GM19099 (cell line): ENCODE results near the gene CCDC146.

Source experiments
- POLR2A ChIP-seq: IDR thresholded peaks from 3 replicates; pipeline ENCODE4 v1.6.1; 2011; ENCODE audit warnings: low read depth; ENCODE audit not compliant: insufficient read length; ENCODE audit errors: extremely low read depth

Gene CCDC146

DNA sequence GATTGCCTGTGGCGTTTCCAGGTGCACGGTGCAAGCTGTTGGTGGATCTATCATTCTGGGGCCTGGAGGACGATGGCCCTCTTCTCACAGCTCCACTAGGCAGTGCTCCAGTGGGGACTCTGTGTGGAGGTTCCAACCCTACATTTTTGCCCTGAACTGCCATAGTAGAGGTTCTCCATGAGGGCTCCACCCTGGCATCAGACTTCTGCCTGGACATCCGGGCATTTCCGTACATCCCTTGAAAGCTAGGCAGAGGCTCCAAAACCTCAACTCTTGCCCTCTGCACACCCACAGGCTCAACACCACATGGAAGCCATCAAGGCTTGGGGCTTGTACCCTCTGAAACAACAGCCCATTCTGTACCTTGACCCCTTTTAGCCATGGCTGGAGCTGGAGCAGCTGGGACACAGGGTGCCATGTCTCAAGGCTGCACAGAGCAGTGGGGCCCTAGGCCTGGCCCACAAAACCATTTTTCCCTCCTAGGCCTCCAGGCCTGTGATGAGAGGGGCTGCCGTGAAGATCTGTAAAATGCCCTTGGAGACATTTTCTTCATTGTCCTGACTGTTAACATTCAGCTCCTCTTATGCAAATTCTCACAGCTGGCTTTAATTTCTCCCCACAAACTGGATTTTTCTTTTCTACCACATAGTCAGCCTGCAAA is 87.2 kb downstream of the CCDC146 start:
- no peak for TF ChIP-seq POLR2A

DNA sequence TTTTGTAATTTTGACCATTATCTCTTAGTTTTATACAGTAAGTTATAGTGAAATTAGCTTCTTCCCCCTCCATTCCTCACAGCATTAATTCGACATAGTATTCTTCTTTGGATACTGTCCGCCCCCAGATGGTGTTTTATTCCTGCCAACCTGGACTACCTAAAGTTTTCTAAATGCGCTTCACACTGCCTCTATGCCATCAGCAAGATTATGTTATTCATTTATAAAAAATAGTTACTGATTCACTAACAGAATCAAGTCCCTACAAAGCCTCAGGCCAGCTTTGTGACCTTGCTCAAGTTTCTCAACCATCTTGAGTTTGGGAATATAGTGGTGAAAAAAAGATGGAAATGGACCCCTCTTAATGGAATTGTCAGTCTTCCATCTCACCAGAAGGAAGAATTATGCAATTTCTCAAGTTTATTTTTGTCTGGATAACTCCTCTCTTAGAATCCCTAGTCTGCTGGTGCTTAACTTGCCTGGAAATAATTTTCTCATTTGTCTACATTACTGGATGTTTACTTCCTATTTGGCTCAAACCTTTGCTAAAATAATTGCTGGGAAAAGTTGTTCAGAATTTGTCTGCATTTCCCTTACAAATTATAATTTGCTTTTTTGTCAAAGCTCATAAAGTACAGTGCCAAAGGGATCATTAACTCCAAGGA is 93.9 kb downstream of the CCDC146 start:
- TF ChIP-seq POLR2A: no peak

DNA sequence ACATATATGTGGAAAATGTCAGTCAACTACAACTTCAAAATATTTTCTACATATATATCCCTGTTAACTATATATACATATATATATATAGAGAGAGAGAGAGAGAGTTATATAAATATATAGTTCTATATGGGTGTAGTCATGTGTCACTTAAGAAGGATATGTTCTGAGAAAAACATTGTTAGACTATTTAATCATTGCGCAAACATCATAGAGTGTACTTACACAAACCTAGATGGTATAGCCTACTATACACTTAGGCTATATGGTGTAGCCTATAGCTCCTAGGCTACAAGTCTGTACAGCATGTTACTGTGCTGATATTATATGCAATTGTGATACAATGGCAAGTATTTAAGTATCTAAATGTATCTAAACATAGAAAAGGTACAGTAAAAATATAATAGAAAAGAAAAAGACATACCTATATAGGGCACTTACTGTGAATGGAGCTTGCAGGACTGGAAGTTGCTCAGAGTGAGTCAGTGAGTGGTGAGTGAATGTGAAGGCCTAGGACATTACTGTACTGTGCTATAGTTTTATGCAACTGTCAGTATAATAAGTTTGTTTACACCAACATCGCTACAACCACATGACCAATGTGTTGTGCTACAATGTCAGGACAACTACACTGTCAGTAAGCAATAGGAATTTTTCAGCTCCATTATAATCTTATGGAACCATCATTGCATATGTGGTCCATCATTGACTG is 95.2 kb downstream of the CCDC146 start:
- no peak for TF ChIP-seq POLR2A

DNA sequence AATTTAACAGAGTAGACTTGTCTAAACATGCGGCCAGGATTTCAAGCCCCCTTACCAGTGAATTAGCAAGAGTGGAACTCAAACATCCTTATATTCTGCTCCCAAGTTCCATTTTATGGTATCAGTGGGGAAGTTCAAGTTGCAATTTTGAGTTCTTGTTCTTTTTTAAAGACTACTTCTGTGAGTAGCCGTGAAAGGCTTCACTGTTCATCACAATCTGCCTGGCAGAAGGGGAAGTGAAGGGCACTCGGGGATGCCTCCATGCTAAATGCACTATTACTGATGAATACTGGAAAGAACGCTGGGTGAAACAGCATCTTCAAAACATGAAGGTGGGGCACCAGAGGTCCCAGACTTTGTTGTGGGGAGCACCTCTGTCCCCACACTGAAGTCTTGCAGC is 99.7 kb downstream of the CCDC146 start:
- no peak for TF ChIP-seq POLR2A

GRCh38 chr7:77222819-77223218 is 100.4 kb downstream of the CCDC146 start:
- TF ChIP-seq POLR2A: no peak

- no peak for TF ChIP-seq POLR2A
These were observed 100.8 kb downstream of the CCDC146 start for GRCh38 chr7:77223261-77223660.

- no peak for TF ChIP-seq POLR2A
These were observed 104.0 kb downstream of the CCDC146 start for GRCh38 chr7:77226357-77226839.

DNA sequence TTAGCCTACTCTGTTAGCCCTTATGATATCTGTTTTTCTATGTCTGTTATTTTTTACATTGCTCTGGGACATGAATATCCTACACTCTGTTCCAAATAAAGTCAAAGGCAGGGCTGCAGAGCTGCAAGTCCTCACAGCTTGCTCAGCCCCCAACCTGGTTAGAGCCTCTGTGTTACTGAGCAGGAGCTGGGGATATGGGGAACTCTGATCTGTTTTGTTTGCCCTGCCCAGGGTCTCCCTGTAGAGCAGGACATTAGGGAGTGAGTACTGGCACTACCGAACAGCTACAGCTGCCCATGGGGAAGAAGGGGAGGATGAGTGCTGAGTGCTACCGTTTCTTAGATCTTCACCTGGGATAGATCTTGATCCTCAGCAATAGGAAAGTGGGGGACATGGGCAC is 110.1 kb downstream of the CCDC146 start:
- TF ChIP-seq POLR2A: no peak

DNA sequence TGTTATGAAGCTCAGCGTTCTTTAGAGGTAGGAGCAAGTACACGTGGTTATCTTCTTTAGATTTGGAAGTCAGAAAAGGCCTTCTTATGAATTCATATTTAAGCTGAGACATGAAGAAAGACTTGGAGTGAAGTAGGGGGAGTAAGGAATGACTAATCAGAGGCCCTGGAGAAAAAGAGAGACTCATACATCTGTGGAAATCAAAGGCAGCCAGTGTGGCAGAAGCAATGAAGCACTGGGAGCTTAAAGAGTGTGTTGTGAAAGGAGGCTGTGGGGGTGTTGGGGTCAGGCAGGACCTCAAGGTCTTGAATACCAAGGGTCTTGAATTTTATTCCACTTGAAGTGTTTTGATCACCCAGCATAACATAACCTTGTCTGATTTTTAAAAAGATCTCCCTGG is 112.9 kb downstream of the CCDC146 start:
- TF ChIP-seq POLR2A: no peak

- TF ChIP-seq POLR2A: no peak
These were observed 116.3 kb downstream of the CCDC146 start for GRCh38 chr7:77238703-77239136.

DNA sequence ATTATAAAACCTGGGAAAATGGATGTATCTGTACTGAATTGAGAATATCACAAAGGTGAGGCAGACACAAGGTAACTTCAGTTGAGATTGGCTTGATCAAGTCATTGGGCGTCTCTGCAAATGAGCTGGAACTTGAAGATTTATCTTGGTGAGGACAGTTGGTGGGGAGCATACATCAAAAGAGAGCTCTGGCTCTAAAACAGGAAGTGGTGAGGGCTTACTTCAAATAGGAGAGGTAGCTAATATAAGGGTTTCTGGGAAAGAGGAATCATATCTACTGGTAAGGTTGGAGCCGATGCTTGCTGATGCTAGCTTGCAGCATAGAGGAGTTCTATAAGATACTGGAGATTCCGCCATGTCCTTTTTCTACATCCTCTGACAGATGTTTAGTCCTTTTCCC is 117.1 kb downstream of the CCDC146 start:
- TF ChIP-seq POLR2A: no peak

DNA sequence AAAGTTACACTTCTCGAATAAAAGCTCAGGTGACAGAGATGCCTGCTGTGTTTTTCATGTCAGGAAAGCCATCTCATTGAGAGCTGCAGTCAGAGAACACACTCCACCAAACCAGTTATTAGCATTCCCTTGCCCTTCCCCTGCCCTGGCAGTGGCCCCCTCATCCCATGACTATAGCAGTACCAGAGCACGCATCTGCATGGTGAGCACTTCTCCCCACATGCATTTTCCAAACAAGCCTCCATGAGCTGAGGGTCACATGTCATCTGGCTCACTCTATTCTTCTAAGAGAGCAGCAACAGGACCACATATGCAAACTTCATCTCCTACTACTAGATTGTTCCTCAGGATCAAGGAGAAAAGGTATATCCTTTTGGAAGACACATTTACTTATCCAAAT is 119.7 kb downstream of the CCDC146 start:
- TF ChIP-seq POLR2A: no peak

DNA sequence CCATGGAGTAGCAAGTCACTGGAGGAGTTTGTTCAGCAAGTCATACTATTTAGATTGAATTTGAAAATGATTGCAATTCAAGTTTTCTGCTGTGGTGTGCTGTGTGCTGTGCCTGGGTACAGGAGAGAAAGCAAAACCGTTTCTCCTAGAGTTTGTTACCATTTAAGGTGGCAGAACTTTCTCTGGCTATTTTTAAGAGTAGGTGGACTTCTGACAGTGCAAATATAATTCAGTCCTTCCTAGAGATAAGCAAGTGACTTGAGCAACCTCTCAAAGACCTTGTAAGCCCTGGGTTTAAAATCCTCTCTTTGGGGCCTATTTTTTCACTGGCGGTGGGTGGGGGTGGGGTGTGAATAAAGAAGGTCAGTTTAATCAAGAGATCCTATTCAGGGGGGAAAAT is 120.1 kb downstream of the CCDC146 start:
- TF ChIP-seq POLR2A: no peak

DNA sequence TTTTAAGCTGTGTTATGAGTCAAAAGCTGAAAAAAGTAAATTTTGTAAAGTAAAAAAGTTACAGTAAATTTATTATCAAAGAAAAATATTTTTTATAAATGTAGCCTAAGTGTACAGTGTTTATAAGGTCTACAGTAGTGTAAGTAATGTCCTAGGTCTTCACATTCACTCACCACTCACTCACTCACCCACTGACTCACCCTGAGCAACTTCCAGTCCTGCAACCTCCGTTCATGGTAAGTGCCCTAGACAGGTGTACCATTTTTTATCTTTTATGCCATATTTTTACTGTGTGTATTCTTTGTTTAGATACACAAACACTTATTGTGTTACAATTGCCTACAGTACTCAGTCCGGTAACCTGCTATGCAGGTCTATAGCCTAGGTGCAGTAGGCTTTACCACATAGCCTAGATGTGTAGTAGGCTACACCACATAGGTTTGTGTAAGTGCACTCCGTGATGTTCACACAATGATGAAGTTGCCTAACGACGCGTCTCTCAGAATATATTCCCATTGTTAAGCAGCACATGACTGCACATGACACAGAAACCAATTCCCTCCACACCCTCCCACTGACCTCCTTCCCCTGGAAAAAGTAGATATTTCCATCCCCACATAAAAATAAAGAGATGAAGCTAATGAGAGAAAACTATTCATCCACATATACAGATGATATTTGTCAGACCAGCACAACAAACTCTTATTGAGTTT is 122.0 kb downstream of the CCDC146 start:
- no peak for TF ChIP-seq POLR2A
